Omental fat pad (tissue), 4 donors: ENCODE data around the gene MC1R. TPM values are rescaled to one million over a fixed set of nuclear protein-coding genes. Genes with fewer than 3 reads are reported as not detected.

ENCODE experiments used
- ATAC-seq: fragments of 150-250 bp; one replicate; pipeline ENCODE4 v1.9.1; 2016; ENCODE audit warnings: mild to moderate bottlenecking, moderate library complexity; ENCODE audit not compliant: low FRiP score
- DNase-seq: peaks from one replicate; pipeline ENCODE4 v3.0.0-alpha.2; 2019; ENCODE audit warnings: low spot score
- total RNA-seq, 4 donors: library from RNA; depleted of rRNA; stranded (reverse); fragments of >200 nt; gene quantifications; one replicate each; pipeline ENCODE4 v1.1.0, GENCODE V29; 2016
- TF ChIP-seq, protein P1 (sequence below), 3 donors: fragments of 450-650 bp; IDR thresholded peaks; one replicate each; pipeline ENCODE4 v1.5.1; 2016 to 2017; ENCODE audit warnings: antibody characterized with exemption in 3 of 3, mild to moderate bottlenecking in 3 of 3, moderate library complexity in 2 of 3

The MC1R gene
- total RNA-seq, 4 donors from 2014 or later: 2.5 to 7.4 (median 6.0) TPM

DNA sequence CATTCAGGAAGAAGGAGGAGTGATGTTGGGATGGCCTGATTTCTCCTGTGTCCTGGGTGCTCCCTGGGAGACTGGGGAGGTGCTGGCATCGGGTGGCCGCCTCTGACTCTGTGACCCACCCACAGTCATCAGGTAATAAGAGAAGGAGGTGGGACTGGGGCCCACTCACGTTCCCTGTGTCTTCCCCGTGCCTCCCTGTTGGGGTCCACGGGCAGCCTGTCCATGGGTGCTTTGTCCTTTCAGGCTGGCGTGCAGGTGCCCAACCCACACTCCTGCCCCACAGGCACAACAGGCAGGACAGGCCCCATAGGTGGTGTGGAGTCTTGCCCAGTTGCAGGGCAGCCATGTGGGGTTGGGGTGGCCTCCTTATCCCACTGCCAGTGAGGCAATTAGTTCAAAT, 33.9 kb downstream of the MC1R start:
- TF ChIP-seq, protein P1, sequence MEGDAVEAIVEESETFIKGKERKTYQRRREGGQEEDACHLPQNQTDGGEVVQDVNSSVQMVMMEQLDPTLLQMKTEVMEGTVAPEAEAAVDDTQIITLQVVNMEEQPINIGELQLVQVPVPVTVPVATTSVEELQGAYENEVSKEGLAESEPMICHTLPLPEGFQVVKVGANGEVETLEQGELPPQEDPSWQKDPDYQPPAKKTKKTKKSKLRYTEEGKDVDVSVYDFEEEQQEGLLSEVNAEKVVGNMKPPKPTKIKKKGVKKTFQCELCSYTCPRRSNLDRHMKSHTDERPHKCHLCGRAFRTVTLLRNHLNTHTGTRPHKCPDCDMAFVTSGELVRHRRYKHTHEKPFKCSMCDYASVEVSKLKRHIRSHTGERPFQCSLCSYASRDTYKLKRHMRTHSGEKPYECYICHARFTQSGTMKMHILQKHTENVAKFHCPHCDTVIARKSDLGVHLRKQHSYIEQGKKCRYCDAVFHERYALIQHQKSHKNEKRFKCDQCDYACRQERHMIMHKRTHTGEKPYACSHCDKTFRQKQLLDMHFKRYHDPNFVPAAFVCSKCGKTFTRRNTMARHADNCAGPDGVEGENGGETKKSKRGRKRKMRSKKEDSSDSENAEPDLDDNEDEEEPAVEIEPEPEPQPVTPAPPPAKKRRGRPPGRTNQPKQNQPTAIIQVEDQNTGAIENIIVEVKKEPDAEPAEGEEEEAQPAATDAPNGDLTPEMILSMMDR (IDR thresholded peaks at IDR 0.05): no peak
- ATAC-seq (no peak), DNase-seq (no peak)

DNA sequence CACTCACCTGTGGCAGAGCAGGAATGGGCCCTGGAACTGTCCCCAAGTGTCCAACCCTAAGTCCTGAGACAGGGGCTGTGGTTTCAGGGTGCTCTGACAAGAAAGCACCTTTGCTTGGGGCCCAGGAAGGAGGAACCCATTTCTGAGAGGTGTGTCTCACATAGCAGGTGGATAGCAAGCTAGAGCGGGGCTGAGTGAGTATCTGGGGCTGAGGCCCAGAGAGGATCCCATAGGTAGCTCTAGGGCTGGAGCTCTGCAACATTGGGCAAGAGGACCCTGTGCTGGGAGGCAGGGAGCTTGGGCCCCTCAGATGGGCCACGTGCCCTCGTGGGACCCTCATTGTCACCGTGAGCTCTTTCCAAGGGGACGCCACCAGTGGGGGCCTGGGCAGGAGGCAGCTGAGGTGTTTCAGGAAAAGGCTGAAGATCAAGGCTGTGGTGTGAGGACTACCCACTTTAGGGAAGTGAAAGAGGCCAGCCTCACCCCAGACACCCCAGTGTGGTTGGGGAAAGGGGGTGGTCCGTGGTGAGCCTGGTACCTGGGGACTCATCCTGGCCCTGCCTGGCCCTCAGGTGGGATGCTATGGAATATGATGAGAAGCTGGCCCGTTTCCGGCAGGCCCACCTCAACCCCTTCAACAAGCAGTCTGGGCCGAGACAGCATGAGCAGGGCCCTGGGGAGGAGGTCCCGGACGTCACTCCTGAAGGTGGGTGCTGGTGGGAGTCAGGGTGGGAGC, 35.2 kb downstream of the MC1R start:
- TF ChIP-seq, protein P1 (IDR thresholded peaks at IDR 0.05): no peak
- ATAC-seq (no peak), DNase-seq (no peak)

DNA sequence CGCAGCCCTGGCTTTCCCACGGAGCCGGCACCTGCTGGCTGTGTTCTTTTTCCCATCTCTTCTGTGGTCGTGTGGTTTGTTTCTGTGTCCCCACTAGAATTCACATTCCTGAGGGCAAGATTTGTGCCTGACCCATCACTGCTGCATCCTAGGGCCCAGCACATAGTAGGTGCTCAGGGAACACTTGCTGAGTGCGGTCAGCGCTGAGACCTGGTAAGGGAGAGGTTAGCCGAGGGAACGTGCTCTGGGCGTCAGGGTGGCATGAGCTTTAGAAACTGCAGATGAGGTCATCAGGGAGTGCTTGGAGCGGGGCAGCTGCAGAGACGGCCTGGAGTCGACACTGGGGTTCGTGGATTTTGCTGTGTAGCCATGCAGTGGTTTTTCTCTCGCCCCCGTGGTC, 35.8 kb downstream of the MC1R start:
- TF ChIP-seq, protein P1 (IDR thresholded peaks at IDR 0.05): no peak
- no peak for DNase-seq
- ATAC-seq: no peak

DNA sequence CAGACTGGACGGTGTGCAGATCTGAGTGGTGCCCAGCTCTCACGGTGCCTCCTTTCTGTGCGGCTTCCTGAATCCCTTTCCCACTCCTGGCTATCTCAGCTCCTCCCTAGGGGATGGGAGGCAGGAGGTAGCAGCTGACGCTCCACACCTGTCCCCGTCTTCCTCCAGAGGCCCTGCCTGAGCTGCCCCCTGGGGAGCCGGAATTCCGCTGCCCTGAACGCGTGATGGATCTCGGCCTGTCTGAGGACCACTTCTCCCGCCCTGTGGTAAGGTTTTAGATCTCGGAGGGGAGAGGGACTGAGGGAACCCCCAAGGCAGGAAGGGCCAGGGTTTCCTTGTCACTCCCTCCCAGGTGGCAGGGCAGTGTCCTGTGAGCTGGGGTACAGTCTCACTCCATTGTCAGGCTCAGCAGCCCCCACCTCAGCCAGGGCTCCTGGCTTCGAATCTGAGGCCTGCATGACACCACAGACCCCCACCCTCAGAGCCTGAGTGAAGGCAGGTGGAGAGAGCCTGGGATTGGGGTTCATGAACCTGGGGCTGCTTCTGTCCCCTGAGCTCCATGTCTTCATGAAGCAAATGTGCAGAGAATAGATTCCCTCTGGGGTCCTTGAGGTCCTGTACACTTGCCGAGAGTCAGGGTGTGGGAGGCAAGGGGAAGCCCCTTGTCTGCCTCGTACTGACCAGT, 36.5 kb downstream of the MC1R start:
- DNase-seq: no peak

DNA sequence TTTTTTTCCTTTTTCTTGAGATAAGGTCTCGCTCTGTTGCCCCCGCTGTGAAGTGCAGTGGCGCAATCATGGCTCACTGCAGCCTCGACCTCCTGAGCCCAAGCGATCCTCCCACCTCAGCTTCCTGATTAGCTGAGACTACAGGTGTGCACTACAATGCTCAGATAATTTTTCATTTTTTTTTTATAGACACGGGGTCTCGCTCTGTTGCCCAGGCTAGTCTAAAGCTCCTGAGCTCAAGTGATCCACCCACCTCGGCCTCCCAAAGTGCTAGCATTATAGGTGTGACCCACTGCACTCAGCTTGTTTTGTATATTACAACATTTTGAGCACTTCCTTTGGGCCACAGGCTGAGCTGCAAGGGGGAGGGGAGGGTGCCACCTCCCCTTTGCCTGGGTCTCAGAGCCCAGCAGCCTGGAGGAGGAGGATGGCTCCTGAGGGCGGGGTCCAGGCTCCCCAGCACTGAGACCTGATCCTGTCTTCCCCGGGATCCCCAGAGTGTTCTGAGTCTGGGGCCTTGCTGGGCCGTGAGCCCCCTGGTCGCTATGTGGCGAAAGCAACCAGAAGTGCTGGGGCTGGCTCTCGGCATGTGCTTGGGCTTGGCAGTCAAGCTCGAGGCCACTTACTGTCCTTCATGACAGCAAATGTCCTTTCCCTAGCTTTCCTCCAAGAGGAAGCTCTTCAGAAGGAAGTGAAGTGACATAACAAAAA, 38.0 kb downstream of the MC1R start:
- no peak for DNase-seq
- no peak for ATAC-seq
- TF ChIP-seq, protein P1 (IDR thresholded peaks at IDR 0.05): no peak

More for the DNA sequence above, 36.5 kb downstream of the MC1R start:
- TF ChIP-seq, protein P1 (IDR thresholded peaks at IDR 0.05): no peak
- ATAC-seq: no peak

DNA sequence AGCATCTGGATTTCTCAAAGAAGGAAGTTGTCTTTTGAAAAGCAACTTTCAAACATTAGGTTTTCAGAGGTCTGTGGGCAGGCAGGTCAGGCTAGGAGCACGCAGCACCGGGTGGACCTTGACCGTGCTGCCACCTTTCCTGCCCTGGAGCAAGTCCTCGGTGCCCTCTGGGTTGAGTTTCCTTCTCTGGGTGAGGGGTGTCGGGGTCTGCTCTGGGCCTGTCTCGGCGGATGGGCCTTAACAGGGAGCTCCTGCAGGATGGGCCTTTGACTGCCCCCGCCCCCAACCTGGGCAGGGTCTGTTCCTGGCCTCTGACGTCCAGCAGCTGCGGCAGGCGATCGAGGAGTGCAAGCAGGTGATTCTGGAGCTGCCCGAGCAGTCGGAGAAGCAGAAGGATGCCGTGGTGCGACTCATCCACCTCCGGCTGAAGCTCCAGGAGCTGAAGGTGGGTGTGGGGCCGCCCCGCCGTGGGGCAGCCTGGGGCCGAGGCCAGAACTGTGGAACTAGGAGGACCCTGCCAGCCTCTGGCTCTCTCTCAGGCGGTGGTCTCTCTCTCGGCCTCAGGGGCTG, 38.6 kb downstream of the MC1R start:
- no peak for DNase-seq
- TF ChIP-seq, protein P1 (IDR thresholded peaks at IDR 0.05): no peak
- ATAC-seq: no peak
